SK-N-SH treated with all-trans-retinoic acid at 6 μM for 48 hours (cell line): ENCODE data around the gene GPHA2.

Source experiments
- ATAC-seq: fragments of 200-7000 bp; cut with Tn5 transposase; 3 replicates; pipeline ENCODE4 v1.9.1; 2020; ENCODE audit warnings: mild to moderate bottlenecking, moderate library complexity
- ARNTL ChIP-seq: fragments of 450-650 bp; formaldehyde crosslinking; IDR thresholded peaks from 2 replicates; pipeline ENCODE4 v1.5.0; 2020; ENCODE audit warnings: low read depth, mild to moderate bottlenecking, moderate library complexity, borderline replicate concordance
- BACH2 ChIP-seq: fragments of 250-450 bp; sonication (Bioruptor Pico); IDR thresholded peaks from 2 replicates; pipeline ENCODE4 v1.9.0; 2021; ENCODE audit warnings: mild to moderate bottlenecking, borderline replicate concordance
- CREB5 ChIP-seq: fragments of 250-450 bp; sonication (Bioruptor Pico); IDR thresholded peaks from 2 replicates; pipeline ENCODE4 v1.5.1; 2020; ENCODE audit warnings: low read depth, mild to moderate bottlenecking, moderate library complexity
- CSRNP3 ChIP-seq: fragments of 250-450 bp; sonication (Bioruptor Pico); IDR thresholded peaks from 2 replicates; pipeline ENCODE4 v1.5.1; 2021; ENCODE audit warnings: mild to moderate bottlenecking, moderate library complexity
- ESRRG ChIP-seq: fragments of 250-450 bp; sonication (Bioruptor Pico); IDR thresholded peaks from 2 replicates; pipeline ENCODE4 v1.6.1; 2021; ENCODE audit warnings: mild to moderate bottlenecking
- GLIS3 ChIP-seq: fragments of 250-450 bp; sonication (Bioruptor Pico); IDR thresholded peaks from 2 replicates; pipeline ENCODE4 v1.5.0; 2020; ENCODE audit warnings: mild to moderate bottlenecking, moderate library complexity
- ISL1 ChIP-seq: fragments of 250-450 bp; sonication (Bioruptor Pico); IDR thresholded peaks from 2 replicates; pipeline ENCODE4 v2.1.2; 2022; ENCODE audit warnings: mild to moderate bottlenecking, moderate library complexity
- OSR1 ChIP-seq: fragments of 250-450 bp; sonication (Bioruptor Pico); IDR thresholded peaks from 2 replicates; pipeline ENCODE4 v1.8.0; 2022; ENCODE audit warnings: moderate library complexity, mild to moderate bottlenecking, inconsistent platforms
- PATZ1 ChIP-seq: fragments of 250-450 bp; sonication (Bioruptor Pico); IDR thresholded peaks from 2 replicates; pipeline ENCODE4 v1.8.0; 2020; ENCODE audit warnings: mild to moderate bottlenecking, moderate library complexity, borderline replicate concordance
- POU6F1 ChIP-seq: fragments of 250-450 bp; sonication (Bioruptor Pico); IDR thresholded peaks from 2 replicates; pipeline ENCODE4 v1.8.0; 2021; ENCODE audit warnings: low read depth, mild to moderate bottlenecking, moderate library complexity, borderline replicate concordance
- PPARA ChIP-seq: fragments of 250-450 bp; sonication (Bioruptor Pico); IDR thresholded peaks from 2 replicates; pipeline ENCODE4 v1.5.0; 2020; ENCODE audit warnings: mild to moderate bottlenecking, borderline replicate concordance
- RARB ChIP-seq: fragments of 250-450 bp; sonication (Bioruptor Pico); IDR thresholded peaks from 2 replicates; pipeline ENCODE4 v1.8.0; 2021; ENCODE audit warnings: mild to moderate bottlenecking, moderate library complexity
- SNAI2 ChIP-seq: fragments of 250-450 bp; sonication (Bioruptor Pico); IDR thresholded peaks from 2 replicates; pipeline ENCODE4 v1.5.0; 2020; ENCODE audit warnings: mild to moderate bottlenecking, moderate library complexity
- TCF4 ChIP-seq: fragments of 250-450 bp; sonication (Bioruptor Pico); IDR thresholded peaks from 2 replicates; pipeline ENCODE4 v1.8.0; 2021; ENCODE audit warnings: mild to moderate bottlenecking, moderate library complexity, borderline replicate concordance
- TOX ChIP-seq: fragments of 250-450 bp; sonication (Bioruptor Pico); IDR thresholded peaks from 2 replicates; pipeline ENCODE4 v1.8.0; 2021; ENCODE audit warnings: mild to moderate bottlenecking, moderate library complexity, borderline replicate concordance
- TSHZ2 ChIP-seq: fragments of 250-450 bp; sonication (Bioruptor Pico); IDR thresholded peaks from 2 replicates; pipeline ENCODE4 v1.5.0; 2020; ENCODE audit warnings: mild to moderate bottlenecking, moderate library complexity
- ZC3H10 ChIP-seq: fragments of 250-450 bp; sonication (Bioruptor Pico); IDR thresholded peaks from 2 replicates; pipeline ENCODE4 v1.5.1; 2021; ENCODE audit warnings: mild to moderate bottlenecking, moderate library complexity
- ZFP3 ChIP-seq: fragments of 250-450 bp; sonication (Bioruptor Pico); IDR thresholded peaks from 2 replicates; pipeline ENCODE4 v1.5.0; 2020; ENCODE audit warnings: mild to moderate bottlenecking, moderate library complexity
- ZFP30 ChIP-seq: fragments of 450-650 bp; formaldehyde crosslinking; IDR thresholded peaks from 2 replicates; pipeline ENCODE4 v1.5.0; 2022; ENCODE audit warnings: mild to moderate bottlenecking, moderate library complexity
- ZNF565 ChIP-seq: fragments of 450-650 bp; formaldehyde crosslinking; conservative IDR thresholded peaks from 2 replicates; pipeline ENCODE4 v1.5.0; 2020; ENCODE audit warnings: low read depth, mild to moderate bottlenecking, moderate library complexity
- ZNF8 ChIP-seq: fragments of 450-650 bp; formaldehyde crosslinking; IDR thresholded peaks from 2 replicates; pipeline ENCODE4 v1.5.0; 2020; ENCODE audit warnings: mild to moderate bottlenecking, moderate library complexity

Gene GPHA2

GRCh38 chr11:64969209-64969608 is 33.5 kb upstream of the GPHA2 start:
- ATAC-seq: peak; percentile 57; the same call in 2 of the 3 replicates
- no peak for TF ChIP-seq SNAI2 (CRISPR knock-in tag)
- TF ChIP-seq TOX: no peak
- TF ChIP-seq ARNTL (CRISPR knock-in tag): no peak
- no peak for TF ChIP-seq BACH2 (CRISPR knock-in tag)
- no peak for TF ChIP-seq ZC3H10
- TF ChIP-seq CSRNP3 (CRISPR knock-in tag): no peak
- no peak for TF ChIP-seq ZNF8 (CRISPR knock-in tag)
- no peak for TF ChIP-seq TCF4 (CRISPR knock-in tag)
- no peak for TF ChIP-seq OSR1 (CRISPR knock-in tag)
- no peak for TF ChIP-seq GLIS3 (CRISPR knock-in tag)
- no peak for TF ChIP-seq PPARA (CRISPR knock-in tag)
- no peak for TF ChIP-seq ZFP3
- no peak for TF ChIP-seq ESRRG (CRISPR knock-in tag)
- no peak for TF ChIP-seq ZFP30 (CRISPR knock-in tag)

- no peak for ATAC-seq
- no peak for TF ChIP-seq ZNF8 (CRISPR knock-in tag)
- TF ChIP-seq, all 23 proteins: peak for 0
Measured at GRCh38 chr11:64967375-64967774, 31.7 kb upstream of the GPHA2 start.

- no peak for TF ChIP-seq CSRNP3 (CRISPR knock-in tag)
- TF ChIP-seq TOX: no peak
- no peak for TF ChIP-seq TCF4 (CRISPR knock-in tag)
- TF ChIP-seq ZNF565 (CRISPR knock-in tag): no peak
- no peak for TF ChIP-seq CREB5 (CRISPR knock-in tag)
- TF ChIP-seq RARB (CRISPR knock-in tag): no peak
- no peak for TF ChIP-seq POU6F1
- no peak for TF ChIP-seq ZNF8 (CRISPR knock-in tag)
- TF ChIP-seq SNAI2 (CRISPR knock-in tag): no peak
- TF ChIP-seq PATZ1 (CRISPR knock-in tag): no peak
- no peak for TF ChIP-seq GLIS3 (CRISPR knock-in tag)
- no peak for TF ChIP-seq PPARA (CRISPR knock-in tag)
- no peak for TF ChIP-seq ARNTL (CRISPR knock-in tag)
- TF ChIP-seq ISL1: no peak
- TF ChIP-seq OSR1 (CRISPR knock-in tag): no peak
- no peak for TF ChIP-seq ZFP3
- no peak for TF ChIP-seq ZC3H10
- no peak for TF ChIP-seq ESRRG (CRISPR knock-in tag)
- ATAC-seq: no peak
Measured at GRCh38 chr11:64963072-64963631, 27.5 kb upstream of the GPHA2 start.

- no peak for TF ChIP-seq ZFP3
- peak; percentile 76 for TF ChIP-seq TSHZ2 (CRISPR knock-in tag)
- peak; percentile 50; the same call in 1 of the 2 replicates for TF ChIP-seq ISL1
Measured at GRCh38 chr11:64960719-64961118, 25.0 kb upstream of the GPHA2 start.

More at GRCh38 chr11:64960719-64961118, 25.0 kb upstream of the GPHA2 start:
- ATAC-seq: no peak
